ENCODE results near the gene HEBP1. TPM values are rescaled to one million over a fixed set of nuclear protein-coding genes. Genes with fewer than 3 reads are reported as not detected.

The HEBP1 gene
- total RNA-seq (2021; ENCODE audit: unreplicated experiment): 19.3 TPM
- 20.1 TPM for polyA plus RNA-seq (2012; ENCODE audit: insufficient read length)
- percentile 58 among the genes with signal in this experiment for Bru-seq, nascent RNA
- BruChase-seq, experiment 1, labeled RNA remaining after a 2-hour chase: percentile 49 among the genes with signal in this experiment
- percentile 53 among the genes with signal in this experiment for BruChase-seq, experiment 2, labeled RNA remaining after a 6-hour chase
- long read RNA-seq, transcript HEBP1-201 (4 exons, 1,173 nt): major isoform, 8 of 10 reads
- long read RNA-seq, partial matches to known transcripts: 0 of 10 reads
- long read RNA-seq, other reads (novel, unspliced or antisense): 1 of 10 reads

GRCh38 chr12:12999959-13000615 lies at the start of gene HEBP1:
HEBP1 (minus strand) TSS chr12:13000265; CDS start chr12:13000114, 151 bp downstream.
- CTCF ChIA-PET: interaction anchor here (0.6 kb wide), 1 partner anchor 212 kb away, joined by 3 read pairs; no protein-coding TSS in a partner anchor
- in situ Hi-C loops (cut with HindIII; ENCODE audit: low pct_unique_long_range_greater_than_20kb, low sequenced_read_pairs): no loop called here
- intact Hi-C loops (cut with micrococcal nuclease; ENCODE audit: unreplicated experiment): no loop called here

GRCh38 chr12:13049816-13050215 lies 49.8 kb upstream of the HEBP1 start:
- no peaks in the 10 kb centered on the region for H3K4me1 ChIP-seq (ENCODE audit: control insufficient read depth, insufficient read depth, low read length)
- no peak overlapping the region for H3K27ac ChIP-seq (ENCODE audit: low read length)
- ChIA-PET CTCF (no interaction called here), POLR2A (no interaction called here)
- no peaks in the 10 kb centered on the region for H3K27me3 ChIP-seq (ENCODE audit: control insufficient read depth, insufficient read depth, low read length)
- DNase-seq (ENCODE audit: low read depth, low spot score) (no peak), ATAC-seq (no peak)
- H3K9me3 ChIP-seq (ENCODE audit: control insufficient read depth, insufficient read depth, low read depth, low read length): no peaks in the 10 kb centered on the region; the same call in 1 of the 2 replicates
- H3K36me3 ChIP-seq (ENCODE audit: control insufficient read depth, insufficient read depth, low read length): no peaks in the 10 kb centered on the region
- H3K4me3 ChIP-seq (ENCODE audit: low read depth in 2 of 2, low read length in 2 of 2): no peak overlapping the region
- in situ Hi-C loops (cut with HindIII; ENCODE audit: low pct_unique_long_range_greater_than_20kb, low sequenced_read_pairs) (no loop called here), intact Hi-C loops (cut with micrococcal nuclease; ENCODE audit: unreplicated experiment) (no loop called here)
- BruUV-seq (replicated peaks): no TSS peak
- no peak for TF ChIP-seq TCF7L2 (IDR thresholded peaks at IDR 0.05; ENCODE audit: low read depth, low read length)
- no peak for TF ChIP-seq POLR2AphosphoS5 (IDR thresholded peaks at IDR 0.05; ENCODE audit: low read depth, low read length)
- no peak for TF ChIP-seq REST (IDR thresholded peaks at IDR 0.05; ENCODE audit: insufficient read depth in 1 of 2, low read depth in 2 of 2, low read length in 1 of 2)
- TF ChIP-seq SIN3A (IDR thresholded peaks at IDR 0.05; ENCODE audit: borderline replicate concordance, insufficient read depth, low read depth, low read length): no peak
- no peak for TF ChIP-seq CTCF (IDR thresholded peaks at IDR 0.05)

More at GRCh38 chr12:12999959-13000615, at the start of gene HEBP1:
- no TSS peak for BruUV-seq (replicated peaks)
- ATAC-seq: peak; percentile 92
- Histone ChIP-seq H3K27ac (ENCODE audit: low read length) (peak within 1 kb of the TSS; percentile 74), H3K4me3 (ENCODE audit: low read depth in 2 of 2, low read length in 2 of 2) (peak within 1 kb of the TSS; percentile 72 to 76), H3K9me3 (ENCODE audit: control insufficient read depth, insufficient read depth, low read depth, low read length) (no peaks in the 10 kb centered on the region), H3K4me1 (ENCODE audit: control insufficient read depth, insufficient read depth, low read length) (no peaks in the 10 kb centered on the region; the same call in none of the 2 replicates), H3K27me3 (ENCODE audit: control insufficient read depth, insufficient read depth, low read length) (no peaks in the 10 kb centered on the region), H3K36me3 (ENCODE audit: control insufficient read depth, insufficient read depth, low read length) (no peaks in the 10 kb centered on the region)
- POLR2A ChIA-PET: no interaction called here
- no peak for DNase-seq (ENCODE audit: low read depth, low spot score)
- TF ChIP-seq CTCF (IDR thresholded peaks at IDR 0.05) (no peak), POLR2AphosphoS5 (IDR thresholded peaks at IDR 0.05; ENCODE audit: low read depth, low read length) (peak; percentile 33; the same call in 1 of the 2 replicates), SIN3A (IDR thresholded peaks at IDR 0.05; ENCODE audit: borderline replicate concordance, insufficient read depth, low read depth, low read length) (peak; percentile 53; the same call in 1 of the 2 replicates)
